Activated CD8-positive, alpha-beta memory T cell treated with anti-CD3 and anti-CD28 coated beads, Interleukin-2, amount 50 U/mL, for 48 hours (primary cell): ENCODE measurements around the gene ADGRA3.

ENCODE experiments used
- DNase-seq: peaks from one replicate; pipeline ENCODE4 v3.0.0-alpha.2; 2020

The ADGRA3 gene

GRCh38 chr4:22512306-22512705, 3.6 kb downstream of the ADGRA3 start:
- DNase-seq = no peak

GRCh38 chr4:22510750-22511149, 5.1 kb downstream of the ADGRA3 start:
- no peak for DNase-seq

- no peak for DNase-seq
These were observed 7.5 kb downstream of the ADGRA3 start for GRCh38 chr4:22508376-22508775.

- no peak for DNase-seq
These were observed 10.9 kb downstream of the ADGRA3 start for GRCh38 chr4:22504922-22505321.

- no peak for DNase-seq
These were observed 11.4 kb downstream of the ADGRA3 start for GRCh38 chr4:22504447-22504846.

GRCh38 chr4:22502895-22503814, 12.7 kb downstream of the ADGRA3 start:
- DNase-seq = no peak

GRCh38 chr4:22501715-22502095, 14.2 kb downstream of the ADGRA3 start:
- no peak for DNase-seq

GRCh38 chr4:22500831-22501714, 14.8 kb downstream of the ADGRA3 start:
- no peak for DNase-seq

GRCh38 chr4:22500128-22500611, 15.7 kb downstream of the ADGRA3 start:
- DNase-seq = no peak

GRCh38 chr4:22498866-22499265, 17.0 kb downstream of the ADGRA3 start:
- no peak for DNase-seq

- no peak for DNase-seq
These were observed 19.6 kb downstream of the ADGRA3 start for GRCh38 chr4:22496165-22496813.

GRCh38 chr4:22493523-22493922, 22.3 kb downstream of the ADGRA3 start:
- DNase-seq = no peak

GRCh38 chr4:22492987-22493386, 22.9 kb downstream of the ADGRA3 start:
- no peak for DNase-seq

GRCh38 chr4:22491939-22492338, 23.9 kb downstream of the ADGRA3 start:
- no peak for DNase-seq

GRCh38 chr4:22490718-22491315, 25.0 kb downstream of the ADGRA3 start:
- DNase-seq = no peak

- DNase-seq = no peak
These were observed 27.8 kb downstream of the ADGRA3 start for GRCh38 chr4:22488106-22488505.

GRCh38 chr4:22487328-22487727, 28.5 kb downstream of the ADGRA3 start:
- no peak for DNase-seq

GRCh38 chr4:22486276-22486675, 29.6 kb downstream of the ADGRA3 start:
- DNase-seq = no peak

- no peak for DNase-seq
These were observed 30.1 kb downstream of the ADGRA3 start for GRCh38 chr4:22485737-22486136.

GRCh38 chr4:22483551-22483981, 32.3 kb downstream of the ADGRA3 start:
- DNase-seq = no peak

- no peak for DNase-seq
These were observed 33.4 kb downstream of the ADGRA3 start for GRCh38 chr4:22482250-22483127.
